HG02943 (cell line): ENCODE data around the gene OSBPL8.
A peak's percentile ranks its signal among the peaks of the same experiment; 100 is the strongest.
"Not testable (repeated sequence)": the region's sequence is repeated elsewhere in the genome, so short reads cannot be mapped to it uniquely, and the experiment has no call there.

ENCODE experiments used
- ATAC-seq: cut with Tn5 transposase; IDR thresholded peaks from one replicate; pipeline ENCODE4 v1.9.1; 2021; ENCODE audit warnings: mild to moderate bottlenecking, low read depth, moderate library complexity; ENCODE audit not compliant: unreplicated experiment

Gene OSBPL8

DNA sequence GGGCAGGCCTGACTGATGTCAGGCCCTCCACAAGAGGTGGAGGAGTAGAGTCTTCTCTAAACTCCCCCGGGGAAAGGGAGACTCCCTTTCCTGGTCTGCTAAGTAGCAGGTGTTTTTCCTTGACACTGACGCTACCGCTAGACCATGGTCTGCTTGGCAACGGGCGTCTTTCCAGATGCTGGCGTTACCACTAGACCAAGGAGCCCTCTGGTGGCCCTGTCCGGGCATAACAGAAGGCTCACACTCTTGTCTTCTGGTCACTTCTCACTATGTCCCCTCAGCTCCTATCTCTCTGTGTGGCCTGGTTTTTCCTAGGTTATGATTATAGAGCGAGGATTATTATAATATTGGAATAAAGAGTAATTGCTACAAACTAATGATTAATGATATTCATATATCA, 86.7 kb downstream of the OSBPL8 start:
- not testable (repeated sequence) for ATAC-seq

DNA sequence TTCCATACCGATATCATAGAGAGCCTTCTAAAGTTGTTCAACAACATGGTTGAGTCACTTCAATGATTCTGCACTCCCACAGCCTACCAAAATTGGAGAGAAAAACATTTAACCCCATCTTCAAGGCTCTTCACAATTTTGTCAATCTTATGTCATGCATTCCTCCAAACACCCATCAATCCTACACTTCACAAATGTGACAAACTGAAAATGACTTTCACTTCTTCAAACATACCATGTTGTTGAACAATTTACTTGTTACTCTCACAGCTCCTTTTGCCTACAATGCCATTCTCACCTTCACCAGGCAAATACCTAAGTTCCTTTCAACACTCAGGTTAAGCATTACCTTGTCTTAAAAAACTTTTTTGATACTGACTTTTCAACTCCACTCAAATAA, 88.0 kb downstream of the OSBPL8 start:
- no peak for ATAC-seq

DNA sequence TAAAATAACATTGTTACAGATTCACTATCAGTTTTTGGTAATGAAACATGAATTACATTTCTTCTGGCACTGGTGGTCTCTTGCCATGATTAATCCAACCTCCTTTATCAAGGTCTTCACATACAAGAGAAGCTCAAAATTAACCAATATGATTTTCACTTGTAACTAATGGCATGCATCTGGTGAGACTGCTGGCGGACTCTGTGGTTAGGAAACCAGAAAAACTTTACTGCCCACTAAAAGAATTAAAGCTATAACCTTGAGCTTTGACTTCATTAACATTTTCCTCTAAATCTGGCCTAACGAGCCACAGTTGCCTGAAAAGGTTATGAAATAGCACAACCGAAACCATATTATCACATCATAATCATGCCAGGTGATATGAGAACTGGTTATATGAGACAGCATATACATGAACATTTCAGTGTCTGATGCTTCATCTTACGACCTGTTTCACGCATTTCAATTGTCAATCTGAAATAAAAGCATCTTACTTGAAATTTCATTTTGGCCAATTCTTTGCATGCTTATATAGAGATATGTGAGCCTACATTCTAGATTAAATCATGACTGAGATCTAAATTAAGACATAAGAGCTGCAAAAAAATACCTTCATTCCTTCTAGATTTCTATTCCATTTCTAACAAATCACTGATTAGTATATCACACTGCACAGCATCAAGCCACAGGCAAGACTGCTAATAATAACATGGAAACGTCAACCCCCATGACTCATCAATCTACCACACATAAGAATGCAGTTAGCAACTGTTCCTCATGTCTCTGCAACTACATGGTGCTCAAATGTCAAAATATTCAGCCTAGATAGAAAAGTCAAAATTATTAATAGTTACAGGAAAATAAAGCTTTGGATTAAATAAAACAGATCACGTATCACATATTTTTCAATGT, 89.3 kb downstream of the OSBPL8 start:
- peak; percentile 75 for ATAC-seq

DNA sequence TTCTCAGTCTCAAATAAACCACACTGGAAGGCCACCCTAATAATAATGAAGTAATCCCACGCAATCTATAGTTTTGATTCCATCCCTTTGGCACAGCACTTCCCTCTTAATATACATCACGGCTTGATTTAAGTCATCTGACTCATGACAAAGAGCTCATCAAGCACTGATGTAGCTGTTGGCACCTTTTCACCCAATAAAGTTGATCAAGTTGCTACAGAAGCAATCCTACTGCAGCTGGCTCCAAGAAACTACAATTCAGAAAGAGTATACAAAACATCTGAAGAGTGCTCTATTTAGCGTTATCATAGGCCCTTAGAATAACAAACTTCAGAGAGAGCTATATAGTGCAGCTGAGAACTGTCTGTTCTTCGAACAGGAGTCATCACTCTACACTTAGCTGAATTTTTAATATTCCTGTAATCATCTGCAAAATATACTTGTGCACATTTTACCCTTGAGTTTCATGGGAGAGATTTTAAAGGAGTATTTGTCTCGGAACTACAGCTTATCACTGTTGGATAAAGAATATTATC, 94.9 kb downstream of the OSBPL8 start:
- no peak for ATAC-seq

DNA sequence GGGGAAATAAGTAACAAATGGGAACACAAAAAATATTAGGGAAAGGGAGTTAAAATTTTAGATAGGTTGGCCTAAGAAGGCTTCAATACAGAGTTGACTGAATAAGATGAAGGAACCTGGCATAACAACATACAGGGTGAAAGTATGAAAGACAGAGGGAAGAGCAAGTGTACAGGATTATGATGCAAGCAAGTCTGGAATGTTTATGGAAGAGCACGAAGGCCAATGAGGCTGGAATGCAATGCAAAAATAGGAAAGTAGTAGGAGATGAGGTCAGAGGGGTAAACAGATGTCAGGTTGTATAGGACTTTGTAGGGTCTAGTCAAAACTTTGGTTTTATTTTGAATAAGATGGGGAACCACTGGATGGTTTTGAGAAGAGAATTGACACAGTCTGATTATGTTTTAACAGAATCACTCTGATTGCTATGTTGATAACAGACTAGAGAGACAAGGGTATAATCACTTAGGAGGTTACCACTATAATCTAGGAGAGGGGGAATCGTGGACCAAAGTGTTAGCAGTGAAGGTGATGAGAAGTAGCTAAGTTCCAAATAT, 96.8 kb downstream of the OSBPL8 start:
- ATAC-seq: no peak

DNA sequence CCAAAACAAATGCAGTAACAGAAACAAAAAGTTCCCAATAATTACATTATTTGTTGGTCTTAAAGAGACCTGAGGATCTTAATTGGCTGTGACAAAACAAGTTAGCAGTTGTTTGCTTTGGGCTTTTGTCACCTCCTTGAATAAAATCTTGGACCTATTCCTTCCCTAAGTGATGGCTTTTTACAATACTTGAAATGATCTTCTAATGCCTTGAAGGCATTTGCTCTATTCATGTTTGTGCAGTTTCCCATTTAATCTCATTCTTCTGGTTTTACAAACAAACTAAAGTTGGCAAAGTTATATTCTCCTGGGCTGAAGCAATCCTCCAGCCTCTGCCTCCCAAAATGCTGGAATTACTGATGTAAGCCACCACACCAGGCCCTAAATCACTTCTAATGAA, 98.8 kb downstream of the OSBPL8 start:
- ATAC-seq: no peak

DNA sequence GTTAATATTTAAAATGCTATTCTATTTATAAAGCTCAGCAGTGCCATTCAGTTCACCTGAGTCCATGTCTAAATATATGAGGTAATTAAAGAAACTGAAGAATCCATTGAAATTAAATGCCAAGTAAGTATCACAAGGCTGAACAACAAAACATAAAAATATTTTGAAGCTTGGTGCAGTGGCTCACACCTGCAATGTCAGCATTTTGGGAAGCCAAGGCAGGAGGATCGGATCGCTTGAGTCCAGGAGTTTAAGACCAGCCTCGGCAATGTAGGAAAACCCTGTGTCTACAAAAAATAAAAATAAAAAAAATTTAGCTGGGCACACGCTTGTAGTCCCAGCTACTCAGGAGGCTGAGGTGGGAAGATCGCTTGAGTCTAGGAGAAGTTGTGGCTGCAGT, 101.8 kb downstream of the OSBPL8 start:
- no peak for ATAC-seq

DNA sequence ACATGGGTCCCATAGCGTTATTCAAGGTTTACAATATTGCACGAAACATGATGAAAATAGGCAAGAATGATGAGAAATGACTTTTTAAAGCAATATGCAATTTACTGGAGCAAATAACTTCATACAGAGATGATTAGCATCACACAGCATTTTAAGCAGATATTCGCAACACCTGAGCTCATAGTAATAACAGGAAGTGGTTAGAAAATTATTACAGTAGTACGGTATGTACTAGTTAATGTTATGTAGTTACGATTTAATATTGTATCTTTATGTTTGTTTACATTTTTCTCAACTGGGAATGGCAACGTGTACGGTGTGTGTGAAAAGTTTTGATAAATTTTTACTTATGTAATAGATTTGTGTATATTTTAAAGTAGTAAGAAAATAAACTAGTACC, 102.6 kb downstream of the OSBPL8 start:
- no peak for ATAC-seq

GRCh38 chr12:76455582-76456345, 103.8 kb downstream of the OSBPL8 start:
- ATAC-seq: peak; percentile 86

GRCh38 chr12:76451528-76451927, 108.0 kb downstream of the OSBPL8 start:
- ATAC-seq: no peak

DNA sequence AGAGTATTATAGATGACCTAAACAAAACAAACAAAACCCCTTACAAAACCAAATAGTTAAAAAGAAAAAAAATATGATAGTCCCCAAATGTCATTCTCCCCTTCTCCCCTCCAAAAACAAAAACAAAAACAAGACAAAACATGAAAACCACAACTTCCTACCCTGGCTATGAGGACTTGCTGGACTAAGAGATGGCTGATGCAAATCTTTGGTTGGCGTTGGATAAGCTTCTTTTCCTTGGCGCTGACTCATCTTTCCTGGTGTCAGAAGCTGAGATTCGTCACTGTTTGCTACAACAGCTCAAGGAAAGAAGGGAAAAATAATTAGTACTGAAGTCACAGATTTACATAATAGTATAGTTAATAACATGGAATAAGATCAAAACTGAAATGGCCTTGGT, 108.9 kb downstream of the OSBPL8 start:
- ATAC-seq: no peak

DNA sequence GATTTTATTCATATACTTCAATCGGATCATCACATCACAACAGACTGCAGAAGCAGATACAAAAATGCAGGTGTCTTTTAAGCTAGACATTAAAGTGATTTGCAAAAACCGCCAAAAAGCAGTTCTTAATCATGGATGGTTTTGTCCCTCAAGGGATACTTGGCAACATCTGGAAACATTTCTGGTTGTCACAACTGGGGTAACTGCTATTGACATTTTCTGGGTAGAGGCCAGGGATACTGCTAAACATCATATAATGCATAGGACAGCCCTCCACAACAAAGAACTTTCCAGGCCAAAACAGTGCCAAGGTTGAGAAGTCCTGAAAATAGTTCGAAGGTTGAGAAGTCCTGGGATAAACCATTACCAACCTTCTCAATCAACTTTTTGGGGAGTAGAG, 109.6 kb downstream of the OSBPL8 start:
- ATAC-seq: no peak

DNA sequence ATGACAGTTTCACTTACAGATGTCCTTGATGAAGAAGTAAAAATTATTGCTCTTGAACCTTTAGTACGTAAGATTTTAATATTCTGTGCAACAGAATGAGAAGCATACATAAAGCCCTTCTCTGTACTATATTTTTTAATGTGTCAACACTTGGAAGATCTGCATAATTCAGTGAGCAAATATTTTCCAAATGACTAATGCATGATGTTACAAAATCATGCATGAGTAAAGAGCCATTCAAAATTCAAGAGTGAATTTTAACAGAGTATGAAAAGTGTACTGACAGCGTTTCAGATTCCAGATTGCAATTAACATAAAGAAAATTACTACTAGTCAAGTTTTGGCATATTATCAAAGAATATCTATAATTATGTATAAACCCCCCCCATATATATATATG, 110.0 kb downstream of the OSBPL8 start:
- no peak for ATAC-seq

DNA sequence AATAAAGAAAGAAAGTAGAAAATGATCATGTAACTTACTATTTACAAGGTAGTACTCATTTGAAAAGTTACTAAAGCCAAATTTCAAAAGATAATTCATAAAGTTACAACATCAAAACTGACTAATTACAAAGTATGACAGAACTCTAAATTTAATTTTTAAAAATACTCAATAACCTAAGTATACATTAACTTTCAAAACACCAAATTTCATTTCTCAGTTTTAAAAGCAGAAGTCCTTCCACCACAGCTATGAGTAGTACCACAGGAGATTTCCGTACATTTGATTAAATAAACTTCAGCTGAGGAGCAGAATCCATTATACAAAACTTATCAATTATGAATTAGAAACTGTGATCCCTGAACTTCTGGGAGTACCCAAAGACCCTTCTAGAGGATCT, 110.6 kb downstream of the OSBPL8 start:
- no peak for ATAC-seq

DNA sequence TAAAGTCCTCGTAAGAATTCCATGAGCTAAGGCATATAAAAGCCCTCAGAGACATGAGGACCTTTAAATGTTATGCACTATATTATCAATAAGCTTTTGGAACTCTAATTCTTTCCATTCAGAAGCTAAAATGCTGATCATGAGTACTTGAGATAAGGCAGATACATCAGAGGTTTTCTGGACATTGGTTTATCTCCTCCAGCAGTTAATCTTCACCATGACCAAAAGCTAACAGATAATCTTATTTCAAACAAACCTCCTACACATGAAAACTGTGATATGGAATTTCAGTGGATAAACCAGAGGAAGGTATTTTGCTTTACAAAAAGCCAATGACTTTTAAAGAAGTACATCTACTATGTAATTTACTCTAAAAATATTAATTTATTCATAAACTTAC, 113.5 kb downstream of the OSBPL8 start:
- ATAC-seq: no peak

DNA sequence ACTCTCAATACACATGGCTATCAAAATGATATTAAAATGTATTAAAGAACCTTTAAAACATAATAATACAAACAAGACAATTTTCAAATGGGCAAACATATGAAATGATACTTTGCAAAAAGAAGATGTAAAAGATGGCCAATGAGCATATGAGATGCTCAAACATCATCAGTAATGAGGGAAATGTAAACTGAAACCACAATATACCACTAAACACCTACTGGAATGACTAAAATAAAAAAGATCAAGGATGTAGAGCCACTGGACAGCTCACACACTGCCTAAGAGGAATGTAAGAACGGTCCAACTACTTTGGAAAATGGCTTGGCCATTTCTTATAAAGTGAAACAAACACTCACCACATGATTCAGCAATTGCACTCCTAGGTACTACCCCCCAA, 114.1 kb downstream of the OSBPL8 start:
- no peak for ATAC-seq

GRCh38 chr12:76444408-76444984, 115.1 kb downstream of the OSBPL8 start:
- ATAC-seq: no peak

DNA sequence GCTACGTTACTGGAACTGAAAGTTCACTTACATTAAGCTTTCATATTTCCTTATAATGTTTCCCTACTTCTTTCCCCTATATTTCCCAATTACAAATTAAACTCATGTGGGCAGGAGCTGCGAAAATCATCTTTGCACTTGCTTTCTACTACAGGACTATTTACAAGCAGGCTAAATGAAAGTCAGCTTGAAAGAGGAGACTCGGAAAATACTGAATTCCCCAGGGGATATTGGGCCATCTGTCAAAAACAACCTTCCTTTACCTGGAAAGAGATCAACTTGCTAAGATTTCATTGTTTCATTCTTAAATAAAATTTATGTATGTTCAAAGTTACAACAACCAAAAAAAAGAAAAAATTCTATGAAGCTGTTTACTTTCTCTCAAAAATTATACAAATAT, 118.6 kb downstream of the OSBPL8 start:
- no peak for ATAC-seq

- no peak for ATAC-seq
Observed at GRCh38 chr12:76432733-76433132, 126.8 kb downstream of the OSBPL8 start.

DNA sequence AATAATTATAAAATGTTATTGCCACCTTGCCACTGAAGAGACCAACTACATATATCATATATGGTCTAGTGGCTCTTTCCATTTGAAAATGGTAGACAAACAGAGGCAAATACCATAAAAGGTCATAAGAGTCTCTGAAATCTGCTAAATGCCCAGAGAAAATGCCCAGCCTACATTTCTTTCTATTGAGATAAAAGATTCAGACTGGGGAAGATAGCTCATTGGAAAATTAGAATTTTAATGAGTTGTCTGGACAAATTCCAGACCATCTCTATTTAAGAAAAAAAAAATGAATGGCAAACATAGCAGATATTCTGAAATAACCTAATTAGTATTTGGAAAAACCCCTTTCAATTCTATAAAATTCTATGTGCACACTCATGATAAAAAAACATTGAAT, 131.5 kb downstream of the OSBPL8 start:
- ATAC-seq: no peak

- no peak for ATAC-seq
Observed at GRCh38 chr12:76426160-76426559, 133.4 kb downstream of the OSBPL8 start.
